ENCODE data around the gene ZNF451. TPM values are rescaled to one million over a fixed set of nuclear protein-coding genes. Genes with fewer than 3 reads are reported as not detected.

The ZNF451 gene
- total RNA-seq, 6 donors from 2014 or later, result 39.7 to 117 (median 42.8) TPM

DNA sequence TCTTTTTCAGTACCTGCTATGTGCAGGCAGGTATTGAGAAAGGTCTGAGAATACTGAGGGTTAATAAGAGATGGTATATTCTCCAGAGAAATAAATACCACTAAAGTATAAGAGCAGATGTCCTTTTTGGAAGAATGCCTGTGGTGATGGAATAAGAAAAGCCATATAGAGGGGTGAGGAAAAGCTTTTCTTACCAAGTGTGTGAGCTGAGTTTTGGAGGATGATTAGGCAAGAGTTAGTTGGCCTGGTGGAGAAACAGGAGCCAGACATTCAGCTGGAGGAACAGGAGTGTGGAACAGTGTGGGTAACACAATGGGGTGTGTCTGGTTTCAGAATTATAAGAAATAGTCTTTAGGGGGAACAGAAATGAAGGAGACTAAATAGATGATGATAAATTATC is 19.9 kb downstream of the ZNF451 start:
- no peak overlapping the region for H3K4me3 ChIP-seq
- ATAC-seq (ENCODE audit: low FRiP score in 2 of 2), result no peak
- H3K27me3 ChIP-seq, result no peaks in the 10 kb centered on the region
- no peak for TF ChIP-seq EP300 (IDR thresholded peaks at IDR 0.05)
- no peak for TF ChIP-seq POLR2AphosphoS5 (IDR thresholded peaks at IDR 0.05)
- no peak for TF ChIP-seq CTCF (IDR thresholded peaks at IDR 0.05)
- TF ChIP-seq POLR2A (IDR thresholded peaks at IDR 0.05), result no peak
- peaks cover 0 to 5% (median 2%) of the 10 kb centered on the region in 4 donors for H3K4me1 ChIP-seq
- H3K9me3 ChIP-seq, result no peaks in the 10 kb centered on the region
- no peak for DNase-seq
- peaks cover 0 to 5% (median 0%) of the 10 kb centered on the region in 4 donors for H3K36me3 ChIP-seq
- no peak overlapping the region for H3K27ac ChIP-seq

DNA sequence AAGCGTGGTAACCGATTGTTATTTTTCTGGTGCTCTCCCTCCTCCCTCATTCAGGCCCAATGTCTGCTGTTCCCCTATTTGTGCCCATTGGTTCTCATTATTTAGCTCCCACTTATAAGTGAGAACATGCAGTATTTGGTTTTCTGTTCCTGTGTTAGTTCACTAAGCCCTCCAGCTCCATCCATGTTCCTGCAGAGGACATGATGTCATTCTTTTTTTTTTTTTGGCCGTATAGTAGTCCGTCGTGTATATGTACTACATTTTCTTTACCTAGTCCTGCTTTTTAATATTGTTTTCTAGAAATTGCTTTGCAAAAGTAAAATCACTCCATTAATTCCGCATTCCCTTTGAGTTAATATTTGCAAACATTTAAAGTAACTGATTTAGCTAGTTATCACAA is 23.1 kb downstream of the ZNF451 start:
- 89 to 98% methylated on average over 6 of the region's 6 CpGs for WGBS, 2 donors
- ATAC-seq (ENCODE audit: low FRiP score in 2 of 2), result no peak
- Histone ChIP-seq H3K9me3 (no peaks in the 10 kb centered on the region), H3K36me3 (peaks cover 0 to 5% (median 0%) of the 10 kb centered on the region in 4 donors), H3K27me3 (no peaks in the 10 kb centered on the region), H3K4me1 (peaks cover 0 to 9% (median 7%) of the 10 kb centered on the region in 4 donors), H3K4me3 (no peak overlapping the region), H3K27ac (no peak overlapping the region)
- no peak for DNase-seq
- TF ChIP-seq CTCF (IDR thresholded peaks at IDR 0.05) (no peak), POLR2A (IDR thresholded peaks at IDR 0.05) (no peak), POLR2AphosphoS5 (IDR thresholded peaks at IDR 0.05) (no peak), EP300 (IDR thresholded peaks at IDR 0.05) (no peak)

DNA sequence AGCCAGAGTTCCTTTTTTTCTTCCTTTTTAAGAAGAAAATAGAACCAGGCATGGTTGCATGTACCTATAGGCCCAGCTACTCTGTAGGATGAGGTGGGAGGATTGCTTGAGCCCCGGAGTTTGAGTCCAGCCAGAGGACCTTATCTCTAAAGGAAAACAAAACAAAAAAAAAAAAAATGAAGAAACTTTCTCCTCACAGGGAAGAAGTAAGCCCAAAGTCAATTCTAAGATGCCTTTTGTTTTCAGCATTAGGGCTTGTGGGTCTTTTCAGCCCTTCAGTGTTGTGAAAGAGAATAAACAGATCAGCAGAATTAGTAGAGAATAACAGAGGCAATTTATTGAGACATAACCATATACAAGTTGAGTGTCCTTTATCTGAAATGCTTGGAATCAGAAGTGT is 26.8 kb downstream of the ZNF451 start:
- no peak for TF ChIP-seq EP300 (IDR thresholded peaks at IDR 0.05)
- TF ChIP-seq CTCF (IDR thresholded peaks at IDR 0.05), result no peak
- TF ChIP-seq POLR2A (IDR thresholded peaks at IDR 0.05), result no peak
- TF ChIP-seq POLR2AphosphoS5 (IDR thresholded peaks at IDR 0.05), result no peak
- no peak for ATAC-seq (ENCODE audit: low FRiP score in 2 of 2)
- Histone ChIP-seq H3K9me3 (no peaks in the 10 kb centered on the region), H3K27me3 (no peaks in the 10 kb centered on the region), H3K4me1 (peaks cover 0 to 9% (median 4%) of the 10 kb centered on the region in 4 donors), H3K4me3 (no peak overlapping the region), H3K27ac (no peak overlapping the region), H3K36me3 (no peaks in the 10 kb centered on the region)
- 36 to 47% methylated on average over 1 of the region's 1 CpG for WGBS, 2 donors
- DNase-seq, result no peak

DNA sequence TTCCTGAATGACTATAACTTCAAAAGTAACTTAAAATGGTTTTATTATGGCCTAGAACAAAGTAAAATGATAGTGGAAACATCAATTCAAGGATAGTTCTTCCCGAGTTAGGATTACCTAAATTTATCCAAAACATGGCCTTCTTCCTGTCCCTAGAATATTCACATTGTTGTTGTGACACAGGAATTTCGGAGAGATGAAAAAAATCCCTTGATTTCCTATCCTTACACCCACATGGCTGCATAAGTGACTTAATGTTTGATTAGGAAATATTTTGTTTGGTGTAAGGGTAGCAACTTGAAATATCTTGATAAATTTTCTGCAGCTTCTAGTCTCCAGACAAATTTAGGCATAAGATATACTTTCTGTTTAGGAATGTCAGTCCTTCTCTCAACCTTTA is 27.8 kb downstream of the ZNF451 start:
- H3K27ac ChIP-seq, result no peak overlapping the region
- WGBS, 2 donors, result 65 to 70% methylated on average over 2 of the region's 2 CpGs
- ATAC-seq (ENCODE audit: low FRiP score in 2 of 2) (no peak), DNase-seq (no peak)
- no peaks in the 10 kb centered on the region for H3K9me3 ChIP-seq
- no peak overlapping the region for H3K4me3 ChIP-seq
- H3K36me3 ChIP-seq, result no peaks in the 10 kb centered on the region
- H3K27me3 ChIP-seq, result no peaks in the 10 kb centered on the region
- H3K4me1 ChIP-seq, result peaks cover 0 to 9% (median 4%) of the 10 kb centered on the region in 4 donors
- TF ChIP-seq EP300 (IDR thresholded peaks at IDR 0.05) (no peak), POLR2A (IDR thresholded peaks at IDR 0.05) (no peak), CTCF (IDR thresholded peaks at IDR 0.05) (no peak), POLR2AphosphoS5 (IDR thresholded peaks at IDR 0.05) (no peak)

- TF ChIP-seq CTCF (IDR thresholded peaks at IDR 0.05) (no peak), POLR2A (IDR thresholded peaks at IDR 0.05) (no peak), POLR2AphosphoS5 (IDR thresholded peaks at IDR 0.05) (no peak), EP300 (IDR thresholded peaks at IDR 0.05) (no peak)
- H3K27ac ChIP-seq, result no peak overlapping the region
- H3K4me1 ChIP-seq, result peaks cover 0 to 4% (median 2%) of the 10 kb centered on the region in 4 donors
- no peak for DNase-seq
- H3K27me3 ChIP-seq, result no peaks in the 10 kb centered on the region
- no peaks in the 10 kb centered on the region for H3K9me3 ChIP-seq
- no peak for ATAC-seq (ENCODE audit: low FRiP score in 2 of 2)
- WGBS, 2 donors, result 92 to 96% methylated on average over 1 of the region's 1 CpG
- peaks cover 0 to 2% (median 0%) of the 10 kb centered on the region in 4 donors for H3K36me3 ChIP-seq
- no peak overlapping the region for H3K4me3 ChIP-seq
Observed at GRCh38 chr6:57123111-57123510, 33.1 kb downstream of the ZNF451 start.

Measured in upper lobe of left lung (tissue), 6 donors.